Nephron (organoid): Measurements from ENCODE around the gene NEK2.
"Not testable (repeated sequence)": the region's sequence is repeated elsewhere in the genome, so short reads cannot be mapped to it uniquely, and the experiment has no call there.

Experiments
- H3K27ac Mint-ChIP-seq, 3 experiments: 2 replicates each; pipeline ENCODE4 v1.8.0; 2020; ENCODE audit warnings: mixed read lengths in 3 of 3, mild to moderate bottlenecking in 2 of 3, moderate library complexity in 1 of 3
- H3K27me3 Mint-ChIP-seq: 2 replicates; pipeline ENCODE4 v1.8.0; 2021; ENCODE audit warnings: low read depth, mild to moderate bottlenecking, moderate library complexity, mixed read lengths
- H3K36me3 Mint-ChIP-seq: 2 replicates; pipeline ENCODE4 v1.8.0; 2020; ENCODE audit warnings: low read depth, mixed read lengths
- H3K4me1 Mint-ChIP-seq: 2 replicates; pipeline ENCODE4 v1.8.0; 2020; ENCODE audit warnings: mixed read lengths
- H3K4me3 Mint-ChIP-seq, 3 experiments: 2 replicates each; pipeline ENCODE4 v1.8.0; 2020; ENCODE audit warnings: mild to moderate bottlenecking in 3 of 3, mixed read lengths in 3 of 3, moderate library complexity in 2 of 3
- H3K9me3 Mint-ChIP-seq: 2 replicates; pipeline ENCODE4 v1.8.0; 2020; ENCODE audit warnings: mixed read lengths
- CTCF ChIP-seq, 3 experiments: fragments of 200-600 bp; sonication (generic); IDR thresholded peaks; one replicate each; pipeline ENCODE4 v1.5.0; 2021; ENCODE audit warnings: antibody characterized with exemption in 3 of 3; ENCODE audit not compliant: unreplicated experiment in 3 of 3

The NEK2 gene

GRCh38 chr1:211652371-211652770 lies 23.1 kb downstream of the NEK2 start:
- Mint-ChIP-seq H3K9me3 (no peaks in the 10 kb centered on the region), H3K27ac (no peak overlapping the region), H3K36me3 (no peaks in the 10 kb centered on the region), H3K27me3 (peaks cover 8% of the 10 kb centered on the region), H3K4me3 (no peak overlapping the region), H3K4me1 (peaks cover 16% of the 10 kb centered on the region)
- no peak for TF ChIP-seq CTCF (IDR thresholded peaks at IDR 0.05; ENCODE audit: unreplicated experiment in 3 of 3)

- peaks cover 9% of the 10 kb centered on the region for H3K27me3 Mint-ChIP-seq
- no peak overlapping the region for H3K27ac Mint-ChIP-seq
- no peak overlapping the region for H3K4me3 Mint-ChIP-seq
- TF ChIP-seq CTCF (IDR thresholded peaks at IDR 0.05; ENCODE audit: unreplicated experiment in 3 of 3) = no peak
- H3K9me3 Mint-ChIP-seq = no peaks in the 10 kb centered on the region
- no peaks in the 10 kb centered on the region for H3K36me3 Mint-ChIP-seq
- H3K4me1 Mint-ChIP-seq = peaks cover 16% of the 10 kb centered on the region
Measured at GRCh38 chr1:211650904-211651303, 24.5 kb downstream of the NEK2 start.

- Mint-ChIP-seq H3K4me1 (peaks cover 7% of the 10 kb centered on the region), H3K27me3 (peaks cover 9% of the 10 kb centered on the region), H3K36me3 (no peaks in the 10 kb centered on the region), H3K9me3 (no peaks in the 10 kb centered on the region), H3K27ac (no peak overlapping the region), H3K4me3 (no peak overlapping the region)
- no peak for TF ChIP-seq CTCF (IDR thresholded peaks at IDR 0.05; ENCODE audit: unreplicated experiment in 3 of 3)
Measured at GRCh38 chr1:211648980-211649934, 26.2 kb downstream of the NEK2 start.

GRCh38 chr1:211648336-211648735 lies 27.1 kb downstream of the NEK2 start:
- TF ChIP-seq CTCF (IDR thresholded peaks at IDR 0.05; ENCODE audit: unreplicated experiment in 3 of 3) = no peak
- Mint-ChIP-seq H3K27me3 (peaks cover 4% of the 10 kb centered on the region), H3K9me3 (no peaks in the 10 kb centered on the region), H3K4me1 (peaks cover 7% of the 10 kb centered on the region), H3K27ac (peak overlapping the region in 1 of 3 experiments; percentile 61), H3K4me3 (no peak overlapping the region), H3K36me3 (no peaks in the 10 kb centered on the region)

GRCh38 chr1:211647711-211648121 lies 27.7 kb downstream of the NEK2 start:
- TF ChIP-seq CTCF (IDR thresholded peaks at IDR 0.05; ENCODE audit: unreplicated experiment in 3 of 3) = no peak
- peak overlapping the region in 1 of 3 experiments; percentile 42 for H3K27ac Mint-ChIP-seq
- H3K36me3 Mint-ChIP-seq = no peaks in the 10 kb centered on the region
- peaks cover 7% of the 10 kb centered on the region for H3K4me1 Mint-ChIP-seq
- no peaks in the 10 kb centered on the region for H3K9me3 Mint-ChIP-seq
- peaks cover 3% of the 10 kb centered on the region for H3K27me3 Mint-ChIP-seq
- no peak overlapping the region for H3K4me3 Mint-ChIP-seq

GRCh38 chr1:211646566-211646965 lies 28.9 kb downstream of the NEK2 start:
- H3K9me3 Mint-ChIP-seq = no peaks in the 10 kb centered on the region
- H3K27me3 Mint-ChIP-seq = peaks cover 3% of the 10 kb centered on the region

GRCh38 chr1:211645601-211646000 lies 29.8 kb downstream of the NEK2 start:
- not testable (repeated sequence) for H3K36me3 Mint-ChIP-seq, H3K9me3 Mint-ChIP-seq

More at GRCh38 chr1:211646566-211646965, 28.9 kb downstream of the NEK2 start:
- H3K4me3 Mint-ChIP-seq = no peak overlapping the region
- TF ChIP-seq CTCF (IDR thresholded peaks at IDR 0.05; ENCODE audit: unreplicated experiment in 3 of 3) = no peak
- H3K27ac Mint-ChIP-seq = no peak overlapping the region
- peaks cover 7% of the 10 kb centered on the region for H3K4me1 Mint-ChIP-seq
- H3K36me3 Mint-ChIP-seq = no peaks in the 10 kb centered on the region

More at GRCh38 chr1:211645601-211646000, 29.8 kb downstream of the NEK2 start:
- H3K27me3 Mint-ChIP-seq, H3K27ac Mint-ChIP-seq, H3K4me1 Mint-ChIP-seq, H3K4me3 Mint-ChIP-seq: not testable (repeated sequence)
